GM12892 (cell line): ENCODE results near the gene CDH13.

Source experiments
- POLR2A ChIP-seq: IDR thresholded peaks from 2 replicates; pipeline ENCODE4 v1.6.1; 2011; ENCODE audit warnings: low read depth, low read length, control low read depth
- POLR2AphosphoS5 ChIP-seq: IDR thresholded peaks from 2 replicates; pipeline ENCODE4 v1.6.1; 2011; ENCODE audit warnings: low read depth, low read length, control low read depth

DNA sequence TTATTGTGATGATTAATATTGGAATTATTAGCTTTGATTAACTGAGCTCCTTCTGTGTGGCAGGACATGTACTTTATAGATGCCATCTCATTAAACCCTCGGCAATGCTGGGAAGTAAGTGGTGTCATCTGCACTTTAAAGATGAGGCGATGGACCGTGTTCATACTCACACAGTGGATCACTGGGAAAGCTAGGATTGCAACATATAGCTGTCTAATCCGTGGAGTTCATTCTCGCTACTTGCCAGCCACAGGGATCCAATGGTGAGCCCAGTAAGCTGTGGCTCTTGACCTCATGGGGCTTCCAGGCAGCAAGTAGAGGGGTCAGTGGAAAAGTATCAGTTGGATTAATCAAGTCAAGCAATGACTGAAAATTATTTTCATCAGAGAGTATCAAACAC, 587.9 kb downstream of the CDH13 start:
- TF ChIP-seq POLR2AphosphoS5: no peak
- TF ChIP-seq POLR2A: no peak
